CD14-positive monocyte (primary cell): ENCODE data around the gene UTP4. TPM values are rescaled to one million over a fixed set of nuclear protein-coding genes. Genes with fewer than 3 reads are reported as not detected.

Source experiments
- DNase-seq, 3 donors: peaks; one replicate each; pipeline ENCODE4 v3.0.0-alpha.2; 2011 to 2022
- H2AFZ ChIP-seq: 2 replicates; pipeline ENCODE4 v1.6.0; 2012; ENCODE audit warnings: mild to moderate bottlenecking, low read depth, low read length, inconsistent platforms; ENCODE audit not compliant: insufficient read depth, poor library complexity, severe bottlenecking
- H3K27ac ChIP-seq, 2 donors: 1 replicate in 1 of 2; 2 replicates in 1 of 2; pipeline ENCODE4 v1.5.1; 2012 to 2013; ENCODE audit warnings: low read length in 2 of 2, control low read depth in 1 of 2, inconsistent platforms in 1 of 2, low read depth in 1 of 2, mild to moderate bottlenecking in 1 of 2
- H3K27me3 ChIP-seq, 2 donors: one replicate each; pipeline versions ENCODE4 v1.6.0 to v1.6.1; 2011 to 2013; ENCODE audit warnings: low read length in 2 of 2; ENCODE audit not compliant: control insufficient read depth in 2 of 2, insufficient read depth in 2 of 2
- H3K36me3 ChIP-seq, 2 donors: replicated peaks in 1 of 2; 1 replicate in 1 of 2; 2 replicates in 1 of 2; pipeline versions ENCODE4 v1.5.1 to v1.6.1; 2012 to 2013; ENCODE audit warnings: low read length in 2 of 2, control low read depth in 1 of 2, inconsistent platforms in 1 of 2, mild to moderate bottlenecking in 1 of 2; ENCODE audit not compliant: insufficient read depth in 2 of 2, control insufficient read depth in 1 of 2
- H3K4me1 ChIP-seq, 2 donors: 1 replicate in 1 of 2; 2 replicates in 1 of 2; pipeline versions ENCODE4 v1.5.1 to v1.6.1; 2012 to 2013; ENCODE audit warnings: low read length in 2 of 2, control low read depth in 1 of 2, inconsistent platforms in 1 of 2, mild to moderate bottlenecking in 1 of 2, moderate library complexity in 1 of 2; ENCODE audit not compliant: insufficient read depth in 2 of 2, control insufficient read depth in 1 of 2
- H3K4me2 ChIP-seq: replicated peaks from 2 replicates; pipeline ENCODE3; 2012; ENCODE audit warnings: low read length, moderate library complexity, mild to moderate bottlenecking; ENCODE audit not compliant: poor library complexity, severe bottlenecking; ENCODE audit errors: extremely low read depth
- H3K4me3 ChIP-seq, 3 experiments: fragments of 200-600 bp in 1 of 3; sonication (generic) in 1 of 3; replicated peaks in 1 of 3; 1 replicate in 2 of 3; 2 replicates in 1 of 3; pipeline ENCODE4 v1.5.1; 2011 to 2013; ENCODE audit warnings: low read length in 3 of 3, mild to moderate bottlenecking in 3 of 3, control low read depth in 2 of 3, low read depth in 2 of 3, inconsistent platforms in 1 of 3, moderate library complexity in 1 of 3
- H3K79me2 ChIP-seq: 2 replicates; pipeline ENCODE4 v1.6.0; 2012; ENCODE audit warnings: mild to moderate bottlenecking, control low read depth, inconsistent platforms, low read length, moderate library complexity; ENCODE audit not compliant: insufficient read depth
- H3K9ac ChIP-seq: 2 replicates; pipeline ENCODE4 v1.6.0; 2017; ENCODE audit warnings: low read length, mild to moderate bottlenecking; ENCODE audit not compliant: insufficient read depth, poor library complexity, severe bottlenecking
- H3K9me3 ChIP-seq, 2 donors: replicated peaks in 1 of 2; 1 replicate in 1 of 2; 2 replicates in 1 of 2; pipeline versions ENCODE4 v1.5.1 to v1.6.1; 2012 to 2013; ENCODE audit warnings: low read length in 2 of 2, control low read depth in 1 of 2; ENCODE audit not compliant: control insufficient read depth in 1 of 2, insufficient read depth in 1 of 2
- H4K20me1 ChIP-seq: 2 replicates; pipeline ENCODE4 v1.6.0; 2012; ENCODE audit warnings: mild to moderate bottlenecking, low read length, control low read depth, moderate library complexity; ENCODE audit not compliant: insufficient read depth
- H3K27ac Mint-ChIP-seq, 7 donors: one replicate each; pipeline ENCODE4 v1.8.0; 2020; ENCODE audit warnings: mild to moderate bottlenecking in 7 of 7, mixed read lengths in 7 of 7, moderate library complexity in 6 of 7, inconsistent platforms in 2 of 7
- H3K27me3 Mint-ChIP-seq, 3 donors: one replicate each; pipeline ENCODE4 v1.8.0; 2021 to 2022; ENCODE audit warnings: low read depth in 3 of 3, mild to moderate bottlenecking in 3 of 3, mixed read lengths in 3 of 3, moderate library complexity in 3 of 3, inconsistent platforms in 1 of 3
- H3K36me3 Mint-ChIP-seq, 2 donors: one replicate each; pipeline ENCODE4 v1.8.0; 2020; ENCODE audit warnings: mixed read lengths in 2 of 2, inconsistent platforms in 1 of 2, mild to moderate bottlenecking in 1 of 2
- H3K4me1 Mint-ChIP-seq: one replicate; pipeline ENCODE4 v1.8.0; 2020; ENCODE audit warnings: mild to moderate bottlenecking, mixed read lengths
- H3K4me3 Mint-ChIP-seq, 2 donors: one replicate each; pipeline ENCODE4 v1.8.0; 2020; ENCODE audit warnings: mild to moderate bottlenecking in 2 of 2, mixed read lengths in 2 of 2, moderate library complexity in 1 of 2
- H3K9me3 Mint-ChIP-seq, 7 donors: one replicate each; pipeline ENCODE4 v1.8.0; 2020 to 2022; ENCODE audit warnings: mixed read lengths in 7 of 7, mild to moderate bottlenecking in 6 of 7, moderate library complexity in 6 of 7, inconsistent platforms in 2 of 7
- WGBS: methylation state at CpG from one replicate; pipeline ENCODE4 v1.1.5; 2013; ENCODE audit warnings: missing lambda C conversion rate; ENCODE audit not compliant: insufficient coverage; 5-methylcytosine and 5-hydroxymethylcytosine counted together
- intact Hi-C, 2 donors: fragments of 100-400 bp; cut with micrococcal nuclease; formaldehyde crosslinking; loops; one replicate each; pipeline versions ENCODE4 v1.15.0 to v1.15.1; 2023
- polyA plus RNA-seq, 3 donors: library from polyadenylated mRNA; depleted of rRNA in 1 of 3; unstranded in 2 of 3; stranded (reverse) in 1 of 3; fragments of 300-500 nt in 2 of 3; fragments of >200 nt in 1 of 3; fragmentation: Illumina TruSeq in 2 of 3; gene quantifications; 1 replicate in 2 of 3; 2 replicates in 1 of 3; pipeline ENCODE4 v1.2.3, GENCODE V29; 2012 to 2021
- TF ChIP-seq, protein P1 (sequence below): fragments of 200-600 bp; IDR thresholded peaks from one replicate; pipeline ENCODE4 v1.8.0; 2022; ENCODE audit warnings: antibody characterized with exemption, mild to moderate bottlenecking

UTP4 gene
- polyA plus RNA-seq, 3 donors = 15.3 to 27.8 (median 19.6) TPM

DNA sequence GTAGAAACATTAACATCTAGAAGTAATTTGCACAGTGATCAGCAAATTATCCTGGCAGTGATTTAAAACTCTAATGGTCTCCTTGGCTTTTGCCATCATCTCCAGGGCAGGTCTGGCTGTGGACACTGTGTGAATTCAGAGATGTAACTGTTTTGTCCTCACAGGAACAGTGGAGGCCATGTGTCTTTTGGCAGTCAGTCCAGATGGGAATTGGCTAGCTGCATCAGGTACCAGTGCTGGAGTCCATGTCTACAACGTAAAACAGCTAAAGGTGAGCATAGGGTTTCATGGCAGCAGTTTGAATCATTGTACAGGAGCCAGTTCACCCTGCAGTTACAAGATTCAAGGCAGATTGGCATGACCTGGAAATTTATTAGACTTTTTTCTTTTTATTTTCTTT, 27.7 kb downstream of the UTP4 start:
- Mint-ChIP-seq H3K36me3 (peaks cover 66 to 81% of the 10 kb centered on the region in 2 donors), H3K4me3 (no peak overlapping the region), H3K9me3 (no peaks in the 10 kb centered on the region), H3K27ac (no peak overlapping the region), H3K4me1 (no peaks in the 10 kb centered on the region), H3K27me3 (no peaks in the 10 kb centered on the region)
- TF ChIP-seq, protein P1, sequence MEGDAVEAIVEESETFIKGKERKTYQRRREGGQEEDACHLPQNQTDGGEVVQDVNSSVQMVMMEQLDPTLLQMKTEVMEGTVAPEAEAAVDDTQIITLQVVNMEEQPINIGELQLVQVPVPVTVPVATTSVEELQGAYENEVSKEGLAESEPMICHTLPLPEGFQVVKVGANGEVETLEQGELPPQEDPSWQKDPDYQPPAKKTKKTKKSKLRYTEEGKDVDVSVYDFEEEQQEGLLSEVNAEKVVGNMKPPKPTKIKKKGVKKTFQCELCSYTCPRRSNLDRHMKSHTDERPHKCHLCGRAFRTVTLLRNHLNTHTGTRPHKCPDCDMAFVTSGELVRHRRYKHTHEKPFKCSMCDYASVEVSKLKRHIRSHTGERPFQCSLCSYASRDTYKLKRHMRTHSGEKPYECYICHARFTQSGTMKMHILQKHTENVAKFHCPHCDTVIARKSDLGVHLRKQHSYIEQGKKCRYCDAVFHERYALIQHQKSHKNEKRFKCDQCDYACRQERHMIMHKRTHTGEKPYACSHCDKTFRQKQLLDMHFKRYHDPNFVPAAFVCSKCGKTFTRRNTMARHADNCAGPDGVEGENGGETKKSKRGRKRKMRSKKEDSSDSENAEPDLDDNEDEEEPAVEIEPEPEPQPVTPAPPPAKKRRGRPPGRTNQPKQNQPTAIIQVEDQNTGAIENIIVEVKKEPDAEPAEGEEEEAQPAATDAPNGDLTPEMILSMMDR = no peak
- Histone ChIP-seq H3K4me1 (no peaks in the 10 kb centered on the region), H2AFZ (no peak overlapping the region), H3K9me3 (no peaks in the 10 kb centered on the region), H3K27me3 (no peaks in the 10 kb centered on the region), H3K4me2 (no peak overlapping the region), H3K4me3 (no peak overlapping the region), H3K9ac (no peak overlapping the region), H3K36me3 (peaks cover 56 to 88% of the 10 kb centered on the region in 2 donors), H3K79me2 (no peaks in the 10 kb centered on the region), H3K27ac (no peak overlapping the region), H4K20me1 (no peaks in the 10 kb centered on the region)
- WGBS = 100% methylated on average over 1 of the region's 1 CpG
- intact Hi-C loops = no loop called here
- no peak for DNase-seq

DNA sequence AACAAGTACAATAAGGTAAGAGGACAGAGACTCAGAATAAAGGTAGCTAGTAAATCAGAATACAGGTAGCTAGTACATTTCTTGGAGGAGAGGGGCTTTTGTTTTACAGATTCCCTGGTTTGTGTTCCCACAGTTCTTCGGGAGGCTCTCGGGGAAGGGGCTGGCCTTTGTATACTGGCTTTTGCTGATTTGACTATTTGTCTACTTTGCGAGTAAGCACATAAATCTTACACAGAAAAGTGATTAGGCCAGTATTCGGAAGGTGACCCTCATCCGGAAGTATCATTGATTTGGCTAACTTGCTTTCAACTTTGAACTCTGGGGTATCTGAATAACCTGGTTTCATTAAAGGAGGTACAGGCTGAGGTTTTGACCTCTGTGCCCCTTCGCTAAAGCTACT, 33.1 kb downstream of the UTP4 start:
- Histone ChIP-seq H3K36me3 (peaks cover 55 to 84% of the 10 kb centered on the region in 2 donors), H3K27ac (no peak overlapping the region), H3K9me3 (no peaks in the 10 kb centered on the region), H3K4me3 (no peak overlapping the region), H3K4me1 (peaks cover 0 to 3% of the 10 kb centered on the region in 2 donors), H4K20me1 (no peaks in the 10 kb centered on the region), H2AFZ (no peak overlapping the region), H3K27me3 (no peaks in the 10 kb centered on the region), H3K4me2 (no peak overlapping the region), H3K9ac (no peak overlapping the region), H3K79me2 (no peaks in the 10 kb centered on the region)
- H3K4me1 Mint-ChIP-seq = peaks cover 2% of the 10 kb centered on the region
- WGBS = 100% methylated on average over 4 of the region's 6 CpGs
- TF ChIP-seq, protein P1 = no peak
- H3K4me3 Mint-ChIP-seq = no peak overlapping the region
- peaks cover 2 to 9% (median 9%) of the 10 kb centered on the region in 3 donors for H3K27me3 Mint-ChIP-seq
- peaks cover 0 to 10% (median 0%) of the 10 kb centered on the region in 7 donors for H3K9me3 Mint-ChIP-seq
- H3K36me3 Mint-ChIP-seq = peaks cover 77 to 85% of the 10 kb centered on the region in 2 donors
- intact Hi-C loops = no loop called here
- no peak overlapping the region for H3K27ac Mint-ChIP-seq
- no peak for DNase-seq
